Astrocyte (in vitro differentiated cells and primary cell): ENCODE results near the gene RFC2. TPM values are rescaled to one million over a fixed set of nuclear protein-coding genes. Genes with fewer than 3 reads are reported as not detected.

Experiments
- DNase-seq: peaks from one replicate; pipeline ENCODE4 v3.0.0-alpha.2; 2010; ENCODE audit warnings: low read depth
- FAIRE-seq: peaks from 2 replicates; lab custom pipeline; 2011; peaks lifted over from hg19 to GRCh38; lab: Jason Lieb, UNC
- H2AFZ ChIP-seq: 2 replicates; pipeline ENCODE4 v1.6.0; 2012; ENCODE audit warnings: low read depth, low read length, inconsistent platforms
- H3K27ac ChIP-seq: 2 replicates; pipeline ENCODE4 v1.5.1; 2011; ENCODE audit warnings: low read depth, low read length, inconsistent platforms
- H3K27me3 ChIP-seq: 2 replicates; pipeline ENCODE4 v1.6.0; 2011; ENCODE audit warnings: low read length, inconsistent platforms; ENCODE audit not compliant: insufficient read depth
- H3K36me3 ChIP-seq: 2 replicates; pipeline ENCODE4 v1.5.1; 2011; ENCODE audit warnings: low read length, inconsistent platforms; ENCODE audit not compliant: insufficient read depth
- H3K4me1 ChIP-seq: 2 replicates; pipeline ENCODE4 v1.5.1; 2011; ENCODE audit warnings: low read length, inconsistent platforms; ENCODE audit not compliant: insufficient read depth
- H3K4me2 ChIP-seq: 2 replicates; pipeline ENCODE4 v1.6.0; 2012; ENCODE audit warnings: low read length, inconsistent platforms
- H3K4me3 ChIP-seq: 2 replicates; pipeline ENCODE4 v1.5.1; 2011; ENCODE audit warnings: low read depth, mild to moderate bottlenecking, low read length, inconsistent platforms; ENCODE audit not compliant: insufficient read depth
- H3K79me2 ChIP-seq: 2 replicates; pipeline ENCODE4 v1.6.0; 2012; ENCODE audit warnings: mild to moderate bottlenecking, low read length, inconsistent platforms; ENCODE audit not compliant: insufficient read depth
- H3K9ac ChIP-seq: 2 replicates; pipeline ENCODE4 v1.6.0; 2012; ENCODE audit warnings: mild to moderate bottlenecking, low read length, inconsistent platforms
- H3K9me3 ChIP-seq: 2 replicates; pipeline ENCODE4 v1.5.1; 2012; ENCODE audit warnings: low read depth, mild to moderate bottlenecking, low read length, inconsistent platforms; ENCODE audit not compliant: insufficient read depth
- H4K20me1 ChIP-seq: 2 replicates; pipeline ENCODE4 v1.6.0; 2012; ENCODE audit warnings: low read length, inconsistent platforms; ENCODE audit not compliant: insufficient read depth
- H3K27ac Mint-ChIP-seq: one replicate; pipeline ENCODE4 v1.8.0; 2021; ENCODE audit warnings: mild to moderate bottlenecking, mixed read lengths; ENCODE audit not compliant: unreplicated experiment
- H3K27me3 Mint-ChIP-seq: one replicate; pipeline ENCODE4 v1.8.0; 2021; ENCODE audit warnings: low read depth, mixed read lengths; ENCODE audit not compliant: unreplicated experiment
- H3K36me3 Mint-ChIP-seq: one replicate; pipeline ENCODE4 v1.8.0; 2021; ENCODE audit warnings: low read depth, mixed read lengths; ENCODE audit not compliant: unreplicated experiment
- H3K4me1 Mint-ChIP-seq: one replicate; pipeline ENCODE4 v1.8.0; 2021; ENCODE audit warnings: low read depth, mixed read lengths; ENCODE audit not compliant: unreplicated experiment
- H3K4me3 Mint-ChIP-seq: one replicate; pipeline ENCODE4 v1.8.0; 2021; ENCODE audit warnings: mild to moderate bottlenecking, moderate library complexity, mixed read lengths; ENCODE audit not compliant: unreplicated experiment
- H3K9me3 Mint-ChIP-seq: one replicate; pipeline ENCODE4 v1.8.0; 2021; ENCODE audit warnings: mild to moderate bottlenecking, mixed read lengths; ENCODE audit not compliant: unreplicated experiment
- EZH2 ChIP-seq: IDR thresholded peaks from 2 replicates; pipeline ENCODE4 v1.6.1; 2012; ENCODE audit warnings: mild to moderate bottlenecking, low read length, inconsistent platforms; ENCODE audit not compliant: insufficient read depth
- total RNA-seq: library from RNA; stranded (reverse); gene quantifications from 2 replicates; pipeline ENCODE4 v1.2.1, GENCODE V29; 2021
- TF ChIP-seq, protein P1 (sequence below): IDR thresholded peaks from 2 replicates; pipeline ENCODE4 v1.5.1; 2011; ENCODE audit warnings: low read depth, mild to moderate bottlenecking, inconsistent platforms, low read length, moderate library complexity; ENCODE audit not compliant: insufficient read depth

RFC2 gene
- total RNA-seq, 1 donor from 2014 or later, result 12.3 TPM

DNA sequence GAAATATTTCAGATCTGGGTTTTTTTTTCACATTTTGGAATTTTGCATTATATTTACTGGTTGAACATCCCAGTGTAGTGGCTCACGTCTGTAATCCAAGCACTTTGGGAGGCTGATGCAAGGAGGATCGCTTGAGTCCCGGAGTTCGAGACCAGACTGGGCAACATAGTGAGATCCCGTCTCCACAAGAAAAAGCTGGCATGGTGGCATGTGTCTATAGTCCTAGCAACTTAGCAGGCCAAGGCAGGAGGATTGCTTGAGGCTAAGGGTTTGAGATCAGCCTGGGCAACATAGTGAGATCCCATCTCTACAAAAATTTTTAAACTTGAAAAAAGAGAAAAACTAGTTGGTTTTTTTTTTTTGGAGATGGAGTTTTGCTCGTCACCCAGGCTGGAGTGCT, 6.0 kb downstream of the RFC2 start:
- no peak overlapping the region for H3K4me3 ChIP-seq
- FAIRE-seq (no peak), DNase-seq (no peak)
- Mint-ChIP-seq H3K9me3 (no peaks in the 10 kb centered on the region), H3K36me3 (peaks cover 8% of the 10 kb centered on the region), H3K27ac (no peak overlapping the region), H3K4me3 (no peak overlapping the region), H3K4me1 (no peaks in the 10 kb centered on the region), H3K27me3 (no peaks in the 10 kb centered on the region)
- no peak overlapping the region for H3K4me2 ChIP-seq
- no peaks in the 10 kb centered on the region for H3K27me3 ChIP-seq
- H2AFZ ChIP-seq, result no peak overlapping the region
- H3K27ac ChIP-seq, result no peak overlapping the region
- no peak overlapping the region for H3K9ac ChIP-seq
- peaks cover 4% of the 10 kb centered on the region for H3K4me1 ChIP-seq
- H3K36me3 ChIP-seq, result peaks cover 16% of the 10 kb centered on the region
- H3K9me3 ChIP-seq, result no peaks in the 10 kb centered on the region
- H3K79me2 ChIP-seq, result peaks cover 10% of the 10 kb centered on the region
- TF ChIP-seq EZH2, result no peak
- TF ChIP-seq, protein P1, sequence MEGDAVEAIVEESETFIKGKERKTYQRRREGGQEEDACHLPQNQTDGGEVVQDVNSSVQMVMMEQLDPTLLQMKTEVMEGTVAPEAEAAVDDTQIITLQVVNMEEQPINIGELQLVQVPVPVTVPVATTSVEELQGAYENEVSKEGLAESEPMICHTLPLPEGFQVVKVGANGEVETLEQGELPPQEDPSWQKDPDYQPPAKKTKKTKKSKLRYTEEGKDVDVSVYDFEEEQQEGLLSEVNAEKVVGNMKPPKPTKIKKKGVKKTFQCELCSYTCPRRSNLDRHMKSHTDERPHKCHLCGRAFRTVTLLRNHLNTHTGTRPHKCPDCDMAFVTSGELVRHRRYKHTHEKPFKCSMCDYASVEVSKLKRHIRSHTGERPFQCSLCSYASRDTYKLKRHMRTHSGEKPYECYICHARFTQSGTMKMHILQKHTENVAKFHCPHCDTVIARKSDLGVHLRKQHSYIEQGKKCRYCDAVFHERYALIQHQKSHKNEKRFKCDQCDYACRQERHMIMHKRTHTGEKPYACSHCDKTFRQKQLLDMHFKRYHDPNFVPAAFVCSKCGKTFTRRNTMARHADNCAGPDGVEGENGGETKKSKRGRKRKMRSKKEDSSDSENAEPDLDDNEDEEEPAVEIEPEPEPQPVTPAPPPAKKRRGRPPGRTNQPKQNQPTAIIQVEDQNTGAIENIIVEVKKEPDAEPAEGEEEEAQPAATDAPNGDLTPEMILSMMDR, result no peak
- peaks cover 1% of the 10 kb centered on the region for H4K20me1 ChIP-seq

DNA sequence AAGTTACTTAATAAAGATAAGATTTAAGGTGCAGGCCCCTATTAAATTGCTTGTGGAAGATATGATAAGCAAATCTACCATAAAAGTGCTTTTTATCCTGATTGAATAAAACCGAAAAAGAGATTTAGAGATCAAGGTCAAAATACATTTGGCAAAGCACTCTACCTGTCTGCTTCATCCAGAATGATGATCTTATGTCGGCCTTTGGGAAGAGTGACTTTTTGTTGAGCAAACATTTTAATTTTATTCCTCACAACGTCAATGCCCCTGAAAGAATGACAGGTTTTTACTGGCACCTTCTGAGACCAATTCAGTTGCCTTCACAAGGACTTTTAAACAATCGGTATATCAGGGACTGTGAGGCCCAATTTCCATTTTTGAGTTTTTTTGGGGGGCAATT, 7.7 kb downstream of the RFC2 start:
- Mint-ChIP-seq H3K9me3 (no peaks in the 10 kb centered on the region), H3K27me3 (no peaks in the 10 kb centered on the region), H3K36me3 (peaks cover 8% of the 10 kb centered on the region), H3K27ac (no peak overlapping the region), H3K4me3 (no peak overlapping the region), H3K4me1 (no peaks in the 10 kb centered on the region)
- H3K79me2 ChIP-seq, result no peaks in the 10 kb centered on the region
- H3K36me3 ChIP-seq, result peaks cover 21% of the 10 kb centered on the region
- FAIRE-seq, result no peak
- H3K4me1 ChIP-seq, result no peaks in the 10 kb centered on the region
- TF ChIP-seq, protein P1, result no peak
- H3K4me3 ChIP-seq, result no peak overlapping the region
- H2AFZ ChIP-seq, result no peak overlapping the region
- no peak overlapping the region for H3K27ac ChIP-seq
- H3K4me2 ChIP-seq, result no peak overlapping the region
- H3K9ac ChIP-seq, result no peak overlapping the region
- no peak for DNase-seq
- H3K27me3 ChIP-seq, result no peaks in the 10 kb centered on the region
- H4K20me1 ChIP-seq, result peaks cover 4% of the 10 kb centered on the region
- no peaks in the 10 kb centered on the region for H3K9me3 ChIP-seq

GRCh38 chr7:74242122-74242443, 12.1 kb downstream of the RFC2 start:
- H3K9me3 ChIP-seq, result no peaks in the 10 kb centered on the region
- DNase-seq (no peak), FAIRE-seq (no peak)
- no peak overlapping the region for H3K27ac Mint-ChIP-seq
- no peak overlapping the region for H3K4me2 ChIP-seq
- no peaks in the 10 kb centered on the region for H3K9me3 Mint-ChIP-seq
- H3K36me3 Mint-ChIP-seq, result peaks cover 7% of the 10 kb centered on the region
- no peak overlapping the region for H3K9ac ChIP-seq
- H3K27me3 ChIP-seq, result no peaks in the 10 kb centered on the region
- no peak overlapping the region for H3K27ac ChIP-seq
- peaks cover 4% of the 10 kb centered on the region for H4K20me1 ChIP-seq
- H3K36me3 ChIP-seq, result peaks cover 20% of the 10 kb centered on the region
- H3K4me3 ChIP-seq, result no peak overlapping the region
- H3K79me2 ChIP-seq, result no peaks in the 10 kb centered on the region
- H2AFZ ChIP-seq, result no peak overlapping the region
- no peak overlapping the region for H3K4me3 Mint-ChIP-seq
- no peaks in the 10 kb centered on the region for H3K4me1 ChIP-seq
- no peaks in the 10 kb centered on the region for H3K4me1 Mint-ChIP-seq
- H3K27me3 Mint-ChIP-seq, result no peaks in the 10 kb centered on the region
- no peak for TF ChIP-seq EZH2
- TF ChIP-seq, protein P1, result no peak
